GM12878 (cell line): ENCODE measurements around the gene ACTR2. TPM values are rescaled to one million over a fixed set of nuclear protein-coding genes. Genes with fewer than 3 reads are reported as not detected.

Source experiments
- ATAC-seq: fragments of 200-7000 bp; cut with Tn5 transposase; 3 replicates; pipeline ENCODE4 v1.9.1; 2020; ENCODE audit warnings: mild to moderate bottlenecking, moderate library complexity
- BruUV-seq: library from RNA; stranded (reverse); fragments of 400-500 nt; replicated peaks from 2 replicates; lab custom pipeline; 2021; lab: Mats Ljungman, UMichigan
- CTCF ChIA-PET: fragments of 300-600 bp; sonication (Branson Sonifier 250); formaldehyde crosslinking; extraction: SDS; loops from one replicate; lab custom pipeline; 2021; ENCODE audit warnings: inconsistent platforms; lab: Yijun Ruan, JAX
- POLR2A ChIA-PET: fragments of 350-600 bp; formaldehyde crosslinking; extraction: SDS; loops from one replicate; lab custom pipeline; 2021; ENCODE audit warnings: inconsistent platforms; lab: Charles Lee
- RAD21 ChIA-PET: fragments of 300-600 bp; sonication (Branson Sonifier 250); formaldehyde crosslinking; loops from one replicate; lab custom pipeline; 2023; ENCODE audit warnings: antibody characterized with exemption; ENCODE audit not compliant: unreplicated experiment; lab: Charles Lee
- SMC1A ChIA-PET: fragments of 300-600 bp; sonication (Branson Sonifier 250); formaldehyde crosslinking; loops from one replicate; lab custom pipeline; 2023; ENCODE audit not compliant: unreplicated experiment, uncharacterized antibody; lab: Charles Lee
- DNase-seq: peaks from one replicate; pipeline ENCODE4 v3.0.0-alpha.2; 2011; ENCODE audit warnings: low read depth, low spot score
- FAIRE-seq: peaks from 3 replicates; lab custom pipeline; 2011; peaks lifted over from hg19 to GRCh38; lab: Jason Lieb, UNC
- H2AFZ ChIP-seq: 2 replicates; pipeline ENCODE4 v1.6.0; 2011; ENCODE audit warnings: low read depth, low read length, control low read depth; ENCODE audit not compliant: control insufficient read depth
- H3K27ac ChIP-seq: 2 replicates; pipeline ENCODE4 v1.5.1; 2011; ENCODE audit warnings: control low read depth; ENCODE audit not compliant: control insufficient read depth, insufficient read depth
- H3K27me3 ChIP-seq, 2 experiments: replicated peaks in 1 of 2; 2 replicates each; pipeline versions ENCODE4 v1.6.0 to v1.6.1; 2011; ENCODE audit warnings: low read length in 1 of 2; ENCODE audit not compliant: control insufficient read depth in 2 of 2, insufficient read depth in 2 of 2
- H3K36me3 ChIP-seq, 2 experiments: 2 replicates each; pipeline ENCODE4 v1.5.1; 2011; ENCODE audit warnings: low read length in 1 of 2; ENCODE audit not compliant: control insufficient read depth in 2 of 2, insufficient read depth in 2 of 2
- H3K4me1 ChIP-seq: 2 replicates; pipeline ENCODE4 v1.6.1; 2011; ENCODE audit warnings: mild to moderate bottlenecking, low read length, moderate library complexity, mixed read lengths; ENCODE audit not compliant: control insufficient read depth, insufficient read depth
- H3K4me2 ChIP-seq: 2 replicates; pipeline ENCODE4 v1.6.0; 2011; ENCODE audit warnings: control low read depth; ENCODE audit not compliant: control insufficient read depth, insufficient read depth
- H3K4me3 ChIP-seq: fragments of 200-600 bp; sonication (generic); 2 replicates; pipeline ENCODE4 v1.5.1; 2016
- H3K79me2 ChIP-seq: 2 replicates; pipeline ENCODE4 v1.6.0; 2011; ENCODE audit warnings: low read length; ENCODE audit not compliant: control insufficient read depth, insufficient read depth
- H3K9ac ChIP-seq: 2 replicates; pipeline ENCODE4 v1.8.0; 2011; ENCODE audit warnings: low read length, control low read depth, mixed read lengths; ENCODE audit not compliant: control insufficient read depth, insufficient read depth
- H3K9me3 ChIP-seq: replicated peaks from 3 replicates; pipeline ENCODE4 v1.5.1; 2011; ENCODE audit warnings: mild to moderate bottlenecking, low read length; ENCODE audit not compliant: control insufficient read depth, insufficient read depth
- H4K20me1 ChIP-seq: 2 replicates; pipeline ENCODE4 v1.6.0; 2011; ENCODE audit not compliant: control insufficient read depth, insufficient read depth
- BHLHE40 ChIP-seq, 2 experiments: fragments of 450-650 bp in 1 of 2; IDR thresholded peaks; 2 replicates each; pipeline ENCODE4 v1.6.1; 2011 to 2017; ENCODE audit warnings: low read depth in 2 of 2, borderline replicate concordance in 1 of 2, improper control_type of control experiment in 1 of 2, low read length in 1 of 2, mild to moderate bottlenecking in 1 of 2
- HDGF ChIP-seq: fragments of 450-650 bp; IDR thresholded peaks from 2 replicates; pipeline ENCODE4 v1.6.1; 2016; ENCODE audit warnings: antibody characterized with exemption
- WGBS: methylation state at CpG from one replicate; pipeline ENCODE4 v1.1.6; 2016; ENCODE audit warnings: low lambda C conversion rate; ENCODE audit not compliant: insufficient replicate concordance, insufficient coverage; ENCODE audit errors: missing lambda C conversion rate; 5-methylcytosine and 5-hydroxymethylcytosine counted together
- in situ Hi-C: fragments of 300-500 bp; cut with MboI; formaldehyde crosslinking; loops from 9 replicates; pipeline ENCODE4 v1.14.3; 2018; ENCODE audit warnings: mixed read lengths
- intact Hi-C: fragments of 100-400 bp; cut with micrococcal nuclease; formaldehyde crosslinking; loops from one replicate; pipeline ENCODE4 v1.14.2; 2022; ENCODE audit not compliant: unreplicated experiment
- polyA plus RNA-seq, 11 experiments: library from polyadenylated mRNA; depleted of rRNA in 4 of 11; unstranded in 6 of 11; stranded (reverse) in 5 of 11; fragments of >200 nt; fragmentation: Nextera tagmentation in 4 of 11; fragmentation: Illumina TruSeq in 1 of 11; extraction: Ambion mirVana in 4 of 11; extraction: Trizol in 1 of 11; gene quantifications; 1 replicate in 1 of 11; 2 replicates in 10 of 11; pipeline versions ENCODE4 v1.2.1 to v1.2.3, GENCODE V29; 2011 to 2016; ENCODE audit warnings: inconsistent platforms in 2 of 11, missing spikeins in 2 of 11, low read depth in 1 of 11
- total RNA-seq, 4 experiments: library from RNA; depleted of rRNA in 3 of 4; stranded (reverse); fragments of >200 nt in 3 of 4; fragmentation: Illumina TruSeq in 1 of 4; extraction: Trizol in 1 of 4; gene quantifications; 2 replicates each; pipeline versions ENCODE4 v1.2.1 to v1.2.3, GENCODE V29; 2013 to 2021
- TF ChIP-seq, protein P1 (sequence below): fragments of 450-650 bp; formaldehyde crosslinking; IDR thresholded peaks from 2 replicates; pipeline ENCODE4 v1.4.0; 2022; ENCODE audit warnings: mild to moderate bottlenecking, moderate library complexity

Gene ACTR2
- total and polyA plus RNA-seq, 10 of the 15 experiments (the other 5 are each of a cell fraction or from before 2014, with no cell fraction given): 94.2 to 401 (median 195) TPM

DNA sequence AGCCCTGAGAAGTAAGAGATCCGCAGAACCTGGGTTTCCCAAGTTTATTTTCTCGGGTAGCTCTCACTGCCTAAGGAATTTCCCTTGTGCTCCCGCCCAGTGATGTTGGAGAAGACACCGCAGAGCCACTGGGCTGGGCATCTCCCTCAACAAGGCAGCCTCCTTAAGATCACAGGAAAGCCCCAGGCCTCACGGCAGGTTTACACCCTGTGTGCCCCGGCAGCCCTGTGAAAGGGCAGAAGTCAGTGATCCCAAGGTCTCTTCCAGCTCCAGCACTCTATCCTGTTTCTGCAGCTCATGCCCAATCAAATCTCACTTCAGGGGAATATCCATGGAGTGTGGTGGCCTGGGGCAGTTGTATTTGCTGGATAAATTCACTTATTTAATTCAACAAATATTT is 66.5 kb downstream of the ACTR2 start (continued):
- TF ChIP-seq HDGF (no peak), BHLHE40 (IDR thresholded peaks at IDR 0.05; ENCODE audit: borderline replicate concordance in 1 of 2, low read depth in 2 of 2, low read length in 1 of 2) (no peak)
- TF ChIP-seq, all 136 proteins: peak for 0

- TF ChIP-seq, protein P1, sequence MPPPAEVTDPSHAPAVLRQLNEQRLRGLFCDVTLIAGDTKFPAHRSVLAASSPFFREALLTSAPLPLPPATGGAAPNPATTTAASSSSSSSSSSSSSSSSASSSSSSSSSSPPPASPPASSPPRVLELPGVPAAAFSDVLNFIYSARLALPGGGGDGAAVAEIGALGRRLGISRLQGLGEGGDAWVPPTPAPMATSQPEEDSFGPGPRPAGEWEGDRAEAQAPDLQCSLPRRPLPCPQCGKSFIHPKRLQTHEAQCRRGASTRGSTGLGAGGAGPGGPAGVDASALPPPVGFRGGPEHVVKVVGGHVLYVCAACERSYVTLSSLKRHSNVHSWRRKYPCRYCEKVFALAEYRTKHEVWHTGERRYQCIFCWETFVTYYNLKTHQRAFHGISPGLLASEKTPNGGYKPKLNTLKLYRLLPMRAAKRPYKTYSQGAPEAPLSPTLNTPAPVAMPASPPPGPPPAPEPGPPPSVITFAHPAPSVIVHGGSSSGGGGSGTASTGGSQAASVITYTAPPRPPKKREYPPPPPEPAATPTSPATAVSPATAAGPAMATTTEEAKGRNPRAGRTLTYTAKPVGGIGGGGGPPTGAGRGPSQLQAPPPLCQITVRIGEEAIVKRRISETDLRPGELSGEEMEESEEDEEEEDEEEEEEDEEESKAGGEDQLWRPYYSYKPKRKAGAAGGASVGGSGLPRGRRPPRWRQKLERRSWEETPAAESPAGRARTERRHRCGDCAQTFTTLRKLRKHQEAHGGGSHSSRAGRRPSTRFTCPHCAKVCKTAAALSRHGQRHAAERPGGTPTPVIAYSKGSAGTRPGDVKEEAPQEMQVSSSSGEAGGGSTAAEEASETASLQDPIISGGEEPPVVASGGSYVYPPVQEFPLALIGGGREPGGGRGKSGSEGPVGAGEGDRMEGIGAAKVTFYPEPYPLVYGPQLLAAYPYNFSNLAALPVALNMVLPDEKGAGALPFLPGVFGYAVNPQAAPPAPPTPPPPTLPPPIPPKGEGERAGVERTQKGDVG: no peak
- Histone ChIP-seq H2AFZ (no peak overlapping the region), H3K79me2 (no peaks in the 10 kb centered on the region), H3K4me1 (peaks cover 12% of the 10 kb centered on the region), H3K27ac (no peak overlapping the region), H3K9ac (no peak overlapping the region), H3K36me3 (no peaks in the 10 kb centered on the region), H3K9me3 (no peaks in the 10 kb centered on the region), H3K4me3 (no peak overlapping the region), H3K4me2 (no peak overlapping the region), H3K27me3 (peaks cover 0 to 2% of the 10 kb centered on the region in 2 experiments; a peak in 1 of 4 replicates), H4K20me1 (no peaks in the 10 kb centered on the region)
- ChIA-PET CTCF (interaction anchor here (1.3 to 2.6 kb wide), 2 partner anchors 12 to 26 kb away, joined by 5 to 8 read pairs; no protein-coding TSS in a partner anchor), RAD21 (no interaction called here), POLR2A (no interaction called here), SMC1A (interaction anchor here (2.3 kb wide), 1 partner anchor 12 kb away, joined by 7 read pairs; no protein-coding TSS in a partner anchor)
- ATAC-seq (no peak), FAIRE-seq (no peak), DNase-seq (no peak)
- in situ Hi-C loops: no loop called here
- 49% methylated on average over 6 of the region's 6 CpGs for WGBS
- BruUV-seq: no TSS peak
- intact Hi-C loops: no loop called here
Measured at GRCh38 chr2:65294701-65295100, 67.1 kb downstream of the ACTR2 start.
